Suprapubic skin (tissue), 4 donors: ENCODE measurements around the gene ITPRID2.

Experiments used
- EP300 ChIP-seq: sonication (generic); formaldehyde crosslinking; IDR thresholded peaks from one replicate; pipeline ENCODE4 v1.6.1; 2017; ENCODE audit warnings: antibody characterized with exemption
- POLR2A ChIP-seq, 2 donors: fragments of 450-650 bp; IDR thresholded peaks; one replicate each; pipeline ENCODE4 v1.6.1; 2017; ENCODE audit warnings: antibody characterized with exemption in 2 of 2, mild to moderate bottlenecking in 2 of 2, moderate library complexity in 2 of 2
- POLR2AphosphoS5 ChIP-seq, 3 donors: sonication (generic); formaldehyde crosslinking; IDR thresholded peaks; one replicate each; pipeline ENCODE4 v1.6.1; 2017; ENCODE audit warnings: antibody characterized with exemption in 3 of 3
- TF ChIP-seq, protein P1 (sequence below), 2 donors: fragments of 200-600 bp in 1 of 2; fragments of 450-650 bp in 1 of 2; sonication (generic) in 1 of 2; IDR thresholded peaks; one replicate each; pipeline ENCODE4 v1.5.1; 2016 to 2019; ENCODE audit warnings: antibody characterized with exemption in 2 of 2, mild to moderate bottlenecking in 1 of 2, moderate library complexity in 1 of 2

DNA sequence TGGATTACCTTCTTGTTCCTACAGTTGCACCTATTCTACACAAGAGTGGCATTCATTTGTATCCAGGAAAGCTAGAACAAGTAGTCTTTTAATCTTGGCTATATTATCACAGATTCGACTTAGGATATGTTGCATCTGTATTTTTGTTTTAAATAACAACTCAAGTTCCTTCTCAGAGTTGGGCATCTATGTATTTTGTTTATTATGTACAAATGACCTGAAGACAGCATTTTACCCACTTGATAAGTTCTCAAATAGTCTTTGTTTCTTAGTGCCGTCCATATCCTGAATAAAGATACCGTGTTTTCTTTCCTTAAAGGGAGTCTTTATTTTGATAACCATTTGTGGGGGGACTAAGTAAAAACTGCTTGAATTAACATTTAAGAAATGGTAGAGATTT lies 2.9 kb downstream of the ITPRID2 start:
- TF ChIP-seq, protein P1, sequence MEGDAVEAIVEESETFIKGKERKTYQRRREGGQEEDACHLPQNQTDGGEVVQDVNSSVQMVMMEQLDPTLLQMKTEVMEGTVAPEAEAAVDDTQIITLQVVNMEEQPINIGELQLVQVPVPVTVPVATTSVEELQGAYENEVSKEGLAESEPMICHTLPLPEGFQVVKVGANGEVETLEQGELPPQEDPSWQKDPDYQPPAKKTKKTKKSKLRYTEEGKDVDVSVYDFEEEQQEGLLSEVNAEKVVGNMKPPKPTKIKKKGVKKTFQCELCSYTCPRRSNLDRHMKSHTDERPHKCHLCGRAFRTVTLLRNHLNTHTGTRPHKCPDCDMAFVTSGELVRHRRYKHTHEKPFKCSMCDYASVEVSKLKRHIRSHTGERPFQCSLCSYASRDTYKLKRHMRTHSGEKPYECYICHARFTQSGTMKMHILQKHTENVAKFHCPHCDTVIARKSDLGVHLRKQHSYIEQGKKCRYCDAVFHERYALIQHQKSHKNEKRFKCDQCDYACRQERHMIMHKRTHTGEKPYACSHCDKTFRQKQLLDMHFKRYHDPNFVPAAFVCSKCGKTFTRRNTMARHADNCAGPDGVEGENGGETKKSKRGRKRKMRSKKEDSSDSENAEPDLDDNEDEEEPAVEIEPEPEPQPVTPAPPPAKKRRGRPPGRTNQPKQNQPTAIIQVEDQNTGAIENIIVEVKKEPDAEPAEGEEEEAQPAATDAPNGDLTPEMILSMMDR (IDR thresholded peaks at IDR 0.05), result no peak
- TF ChIP-seq EP300 (no peak), POLR2A (IDR thresholded peaks at IDR 0.05) (no peak), POLR2AphosphoS5 (IDR thresholded peaks at IDR 0.05) (no peak)
